K562 (cell line): ENCODE results near the gene PPP4R4. TPM values are rescaled to one million over a fixed set of nuclear protein-coding genes. Genes with fewer than 3 reads are reported as not detected.

Source experiments
- ATAC-seq: fragments of 200-7000 bp; cut with Tn5 transposase; 3 replicates; pipeline ENCODE4 v1.9.1; 2020; ENCODE audit warnings: moderate library complexity
- BruUV-seq: library from RNA; stranded (reverse); fragments of 400-500 nt; replicated peaks from 2 replicates; lab custom pipeline; 2021; lab: Mats Ljungman, UMichigan
- CTCF ChIA-PET: fragments of 300-600 bp; formaldehyde crosslinking; extraction: SDS; loops from one replicate; lab custom pipeline; 2021; ENCODE audit warnings: low intra/inter-chr PET ratio; lab: Yijun Ruan, JAX
- POLR2A ChIA-PET: fragments of 300-600, 350-650 bp; sonication (Branson Sonifier 250); formaldehyde crosslinking; extraction: SDS; loops from one replicate; lab custom pipeline; 2021; ENCODE audit warnings: antibody characterized with exemption, inconsistent platforms; lab: Yijun Ruan, JAX
- DNase-seq, 4 experiments: peaks; one replicate each; pipeline versions ENCODE4 v3.0.0 to v3.0.0-alpha.2; 2011 to 2018; ENCODE audit warnings: low spot score in 3 of 4, mixed read lengths in 3 of 4; ENCODE audit errors: extremely low read depth in 1 of 4
- FAIRE-seq: peaks from 2 replicates; lab custom pipeline; 2011; peaks lifted over from hg19 to GRCh38; lab: Jason Lieb, UNC
- H2AFZ ChIP-seq: 2 replicates; pipeline ENCODE4 v1.6.0; 2011; ENCODE audit warnings: low read depth, low read length, control low read depth, inconsistent platforms
- H3K27ac ChIP-seq: fragments of 200-600 bp; 3 replicates; pipeline ENCODE4 v1.8.0; 2011; ENCODE audit warnings: low read depth, mild to moderate bottlenecking, control low read depth, inconsistent platforms, low read length, moderate library complexity, mixed read lengths; ENCODE audit errors: extremely low read depth
- H3K27me3 ChIP-seq, 2 experiments: fragments of 300-600 bp in 1 of 2; 2 replicates in 1 of 2; 3 replicates in 1 of 2; pipeline versions ENCODE4 v1.6.0 to v1.8.0; 2011; ENCODE audit warnings: inconsistent platforms in 2 of 2, low read length in 2 of 2, mild to moderate bottlenecking in 1 of 2, mixed read lengths in 1 of 2, moderate library complexity in 1 of 2; ENCODE audit not compliant: control insufficient read depth in 2 of 2, insufficient read depth in 2 of 2
- H3K36me3 ChIP-seq: fragments of 300-600 bp; 3 replicates; pipeline ENCODE4 v1.8.0; 2011; ENCODE audit warnings: mild to moderate bottlenecking, low read length, inconsistent platforms; ENCODE audit not compliant: control insufficient read depth, insufficient read depth
- H3K4me1 ChIP-seq, 2 experiments: fragments of 200-600 bp in 1 of 2; replicated peaks in 1 of 2; 2 replicates in 1 of 2; 3 replicates in 1 of 2; pipeline versions ENCODE4 v1.5.1 to v1.8.0; 2011; ENCODE audit warnings: inconsistent platforms in 2 of 2, low read length in 2 of 2, mild to moderate bottlenecking in 1 of 2, mixed read lengths in 1 of 2, moderate library complexity in 1 of 2; ENCODE audit not compliant: control insufficient read depth in 2 of 2, insufficient read depth in 2 of 2
- H3K4me2 ChIP-seq: 2 replicates; pipeline ENCODE4 v1.6.1; 2011; ENCODE audit warnings: low read length, control low read depth, inconsistent platforms, mixed read lengths; ENCODE audit not compliant: insufficient read depth
- H3K4me3 ChIP-seq: fragments of 200-600 bp; sonication (generic), shearing (Covaris generic); 2 replicates; pipeline ENCODE4 v1.5.1; 2016; ENCODE audit warnings: control low read depth, inconsistent platforms
- H3K79me2 ChIP-seq: fragments of 200-600 bp; 3 replicates; pipeline ENCODE4 v1.8.0; 2011; ENCODE audit warnings: low read length, inconsistent platforms; ENCODE audit not compliant: control insufficient read depth, insufficient read depth
- H3K9ac ChIP-seq, 2 experiments: 2 replicates each; pipeline versions ENCODE4 v1.6.0 to v1.6.1; 2011; ENCODE audit warnings: low read depth in 2 of 2, low read length in 2 of 2, control low read depth in 1 of 2, inconsistent platforms in 1 of 2, mild to moderate bottlenecking in 1 of 2, mixed read lengths in 1 of 2; ENCODE audit not compliant: insufficient read depth in 1 of 2
- H3K9me1 ChIP-seq: one replicate; pipeline ENCODE4 v1.6.0; 2011; ENCODE audit warnings: inconsistent platforms, mild to moderate bottlenecking, low read length, moderate library complexity; ENCODE audit not compliant: control insufficient read depth, insufficient read depth
- H3K9me3 ChIP-seq: replicated peaks from 2 replicates; pipeline ENCODE4 v1.5.1; 2011; ENCODE audit warnings: low read depth, low read length, inconsistent platforms; ENCODE audit not compliant: control insufficient read depth, insufficient read depth
- H4K20me1 ChIP-seq: replicated peaks from 2 replicates; pipeline ENCODE4 v1.6.1; 2011; ENCODE audit warnings: low read length, inconsistent platforms, mixed read lengths; ENCODE audit not compliant: control insufficient read depth, insufficient read depth
- ARNT ChIP-seq, 2 experiments: fragments of 450-650 bp; IDR thresholded peaks; 2 replicates each; pipeline ENCODE4 v1.6.1; 2016; ENCODE audit warnings: mild to moderate bottlenecking in 1 of 2
- ATF1 ChIP-seq, 2 experiments: fragments of 450-650 bp in 1 of 2; IDR thresholded peaks; 2 replicates each; pipeline ENCODE4 v1.6.1; 2016; ENCODE audit warnings: missing compliant biosample characterization in 1 of 2, missing genetic modification characterization in 1 of 2
- CHD1 ChIP-seq: fragments of 200-600 bp; sonication (generic); IDR thresholded peaks from one replicate; pipeline ENCODE4 v1.6.1; 2012; ENCODE audit warnings: mild to moderate bottlenecking, moderate library complexity, low read length, inconsistent platforms
- FOXA1 ChIP-seq: fragments of 450-650 bp; IDR thresholded peaks from 2 replicates; pipeline ENCODE4 v1.6.1; 2016; ENCODE audit warnings: mild to moderate bottlenecking, borderline replicate concordance
- FOXK2 ChIP-seq, 2 experiments: fragments of 450-650 bp; IDR thresholded peaks in 1 of 2; conservative IDR thresholded peaks in 1 of 2; 2 replicates each; pipeline ENCODE4 v1.6.1; 2016; ENCODE audit warnings: low read depth in 2 of 2, mild to moderate bottlenecking in 1 of 2
- RAD21 ChIP-seq, 2 experiments: fragments of 250-450 bp in 1 of 2; fragments of 450-650 bp in 1 of 2; sonication (Bioruptor Pico) in 1 of 2; formaldehyde crosslinking in 1 of 2; IDR thresholded peaks in 1 of 2; conservative IDR thresholded peaks in 1 of 2; 2 replicates each; pipeline versions ENCODE4 v1.4.0 to v1.8.0; 2020 to 2022; ENCODE audit warnings: mild to moderate bottlenecking in 2 of 2, moderate library complexity in 1 of 2
- REST ChIP-seq, 2 experiments: fragments of 450-650 bp; formaldehyde crosslinking in 1 of 2; IDR thresholded peaks; 2 replicates each; pipeline versions ENCODE4 v1.4.0 to v1.6.1; 2014 to 2020; ENCODE audit warnings: mild to moderate bottlenecking in 2 of 2, borderline replicate concordance in 1 of 2, low read depth in 1 of 2
- THRB ChIP-seq: fragments of 450-650 bp; formaldehyde crosslinking; conservative IDR thresholded peaks from 2 replicates; pipeline ENCODE4 v1.4.0; 2022; ENCODE audit warnings: mild to moderate bottlenecking, missing genetic modification characterization
- ZNF384 ChIP-seq: IDR thresholded peaks from 2 replicates; pipeline ENCODE4 v1.6.1; 2012; ENCODE audit warnings: low read depth, low read length, improper control_type of control experiment
- WGBS: fragments of 100-300 bp; shearing (Covaris generic); methylation state at CpG from one replicate; pipeline ENCODE4 v1.1.6; 2016; ENCODE audit warnings: low coverage, mixed read lengths; ENCODE audit not compliant: insufficient coverage; ENCODE audit errors: missing lambda C conversion rate; 5-methylcytosine and 5-hydroxymethylcytosine counted together
- in situ Hi-C: fragments of 300-500 bp; cut with MboI; formaldehyde crosslinking; loops from 4 replicates; pipeline ENCODE4 v1.15.0; 2018; ENCODE audit warnings: inconsistent platforms, mixed read lengths
- intact Hi-C: fragments of 100-400 bp; cut with micrococcal nuclease; formaldehyde crosslinking; loops from 2 replicates; pipeline ENCODE4 v1.14.2; 2022
- polyA plus RNA-seq, 8 experiments: library from polyadenylated mRNA; depleted of rRNA in 4 of 8; stranded (reverse) in 5 of 8; unstranded in 3 of 8; fragments of >200 nt; fragmentation: Nextera tagmentation in 2 of 8; fragmentation: Illumina TruSeq in 1 of 8; extraction: Ambion mirVana in 2 of 8; extraction: Trizol in 1 of 8; gene quantifications; 2 replicates each; pipeline versions ENCODE4 v1.2.1 to v1.2.3, GENCODE V29; 2011 to 2014; ENCODE audit warnings: inconsistent platforms in 1 of 8, missing spikeins in 1 of 8
- total RNA-seq, 7 experiments: library from RNA; depleted of rRNA in 6 of 7; stranded (reverse); fragments of >200 nt in 6 of 7; fragmentation: Illumina TruSeq in 2 of 7; extraction: Trizol in 2 of 7; gene quantifications; 2 replicates each; pipeline versions ENCODE4 v1.2.1 to v1.2.3, GENCODE V29; 2011 to 2021; ENCODE audit warnings: low replicate concordance in 1 of 7

The PPP4R4 gene
- total and polyA plus RNA-seq, 9 of the 15 experiments (the other 6 are each of a cell fraction or from before 2014, with no cell fraction given), result 0.11 to 0.26 TPM; not detected in 7

GRCh38 chr14:94179244-94179643 is 5.1 kb downstream of the PPP4R4 start (continued):
- TF ChIP-seq THRB (no peak), ATF1 (CRISPR knock-in tag; IDR thresholded peaks at IDR 0.05) (no peak), ATF1 (tag; IDR thresholded peaks at IDR 0.05) (no peak)

GRCh38 chr14:94180655-94181271 is 6.6 kb downstream of the PPP4R4 start:
- Histone ChIP-seq H3K27me3 (no peaks in the 10 kb centered on the region; a peak in 2 of 5 replicates), H2AFZ (no peak overlapping the region), H3K36me3 (no peaks in the 10 kb centered on the region), H3K4me3 (no peak overlapping the region), H3K4me1 (no peaks in the 10 kb centered on the region), H3K79me2 (no peaks in the 10 kb centered on the region), H4K20me1 (no peaks in the 10 kb centered on the region), H3K27ac (no peak overlapping the region), H3K9ac (no peak overlapping the region), H3K9me1 (no peaks in the 10 kb centered on the region), H3K9me3 (no peaks in the 10 kb centered on the region), H3K4me2 (no peak overlapping the region)
- WGBS, result 0% methylated on average over 4 of the region's 4 CpGs
- ChIA-PET POLR2A (no interaction called here), CTCF (interaction anchor here (0.6 to 2.1 kb wide), 5 partner anchors 35 to 530 kb away, joined by 3 to 15 read pairs (median 5); no protein-coding TSS in a partner anchor)
- in situ Hi-C loops, result loop anchor here (25.0 kb wide), 1 partner anchor 518 kb away; no protein-coding TSS in a partner anchor
- intact Hi-C loops, result loop anchor here (2.0 kb wide), 2 partner anchors 44 to 242 kb away; no protein-coding TSS in a partner anchor
- FAIRE-seq (no peak), DNase-seq (peak in 2 of 4 experiments; percentile 12 to 29), ATAC-seq (peak; percentile 69)
- BruUV-seq, result no TSS peak
- TF ChIP-seq FOXK2 (conservative IDR thresholded peaks at IDR 0.05 in 1 of 2, IDR thresholded peaks at IDR 0.05 in 1 of 2; ENCODE audit: low read depth in 2 of 2), result 0 out of 4 replicates have a peak, but pooled peaks of 1 of the 2 experiments have one; percentile 24
- no peak for TF ChIP-seq FOXA1
- peak; percentile 34; the same call in 1 of the 2 replicates for TF ChIP-seq REST (IDR thresholded peaks at IDR 0.05; ENCODE audit: borderline replicate concordance)
- no peak for TF ChIP-seq REST (CRISPR knock-in tag; IDR thresholded peaks at IDR 0.05; ENCODE audit: low read depth)
- TF ChIP-seq ARNT (IDR thresholded peaks at IDR 0.05), result no peak
- TF ChIP-seq CHD1, result no peak
- TF ChIP-seq ZNF384, result peak; percentile 79
- peak; percentile 25 to 58; a peak in 3 of 4 replicates for TF ChIP-seq RAD21 (CRISPR knock-in tag; conservative IDR thresholded peaks at IDR 0.05 in 1 of 2, IDR thresholded peaks at IDR 0.05 in 1 of 2)
